ENCODE measurements around the gene P3R3URF.

- TF ChIP-seq, protein P1, sequence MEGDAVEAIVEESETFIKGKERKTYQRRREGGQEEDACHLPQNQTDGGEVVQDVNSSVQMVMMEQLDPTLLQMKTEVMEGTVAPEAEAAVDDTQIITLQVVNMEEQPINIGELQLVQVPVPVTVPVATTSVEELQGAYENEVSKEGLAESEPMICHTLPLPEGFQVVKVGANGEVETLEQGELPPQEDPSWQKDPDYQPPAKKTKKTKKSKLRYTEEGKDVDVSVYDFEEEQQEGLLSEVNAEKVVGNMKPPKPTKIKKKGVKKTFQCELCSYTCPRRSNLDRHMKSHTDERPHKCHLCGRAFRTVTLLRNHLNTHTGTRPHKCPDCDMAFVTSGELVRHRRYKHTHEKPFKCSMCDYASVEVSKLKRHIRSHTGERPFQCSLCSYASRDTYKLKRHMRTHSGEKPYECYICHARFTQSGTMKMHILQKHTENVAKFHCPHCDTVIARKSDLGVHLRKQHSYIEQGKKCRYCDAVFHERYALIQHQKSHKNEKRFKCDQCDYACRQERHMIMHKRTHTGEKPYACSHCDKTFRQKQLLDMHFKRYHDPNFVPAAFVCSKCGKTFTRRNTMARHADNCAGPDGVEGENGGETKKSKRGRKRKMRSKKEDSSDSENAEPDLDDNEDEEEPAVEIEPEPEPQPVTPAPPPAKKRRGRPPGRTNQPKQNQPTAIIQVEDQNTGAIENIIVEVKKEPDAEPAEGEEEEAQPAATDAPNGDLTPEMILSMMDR (IDR thresholded peaks at IDR 0.05; ENCODE audit: insufficient read depth, low read depth, low read length): no peak
- TF ChIP-seq EZH2 (IDR thresholded peaks at IDR 0.05; ENCODE audit: insufficient read depth, low read length): no peak
Observed at GRCh38 chr1:46174448-46175231, 1.6 kb downstream of the P3R3URF start, which contains the start of gene TSPAN1.
